Measurements from ENCODE around the gene LGALS12.
"Not testable (repeated sequence)": the region's sequence is repeated elsewhere in the genome, so short reads cannot be mapped to it uniquely, and the experiment has no call there.

Gene LGALS12

GRCh38 chr11:63534895-63535461 is 29.1 kb downstream of the LGALS12 start:
- no peak for DNase-seq

- DNase-seq: no peak
Measured at GRCh38 chr11:63535734-63536133, 29.9 kb downstream of the LGALS12 start.

GRCh38 chr11:63536669-63537292 is 30.9 kb downstream of the LGALS12 start, which contains the start of gene PLAAT4:
Gene PLAAT4 (plus strand): TSS chr11:63536808. CDS start chr11:63536869, 61 bp downstream.
- DNase-seq: peak; percentile 43

- peak; percentile 69 for DNase-seq
Measured at GRCh38 chr11:63537293-63538101, 31.6 kb downstream of the LGALS12 start.

- DNase-seq: not testable (repeated sequence)
Measured at GRCh38 chr11:63542506-63542905, 36.6 kb downstream of the LGALS12 start.

GRCh38 chr11:63543711-63544110 is 37.8 kb downstream of the LGALS12 start:
- DNase-seq: no peak

- no peak for DNase-seq
Measured at GRCh38 chr11:63547061-63547460, 41.2 kb downstream of the LGALS12 start.

- no peak for DNase-seq
Measured at GRCh38 chr11:63548178-63548577, 42.3 kb downstream of the LGALS12 start.

GRCh38 chr11:63549411-63549810 is 43.5 kb downstream of the LGALS12 start:
- DNase-seq: no peak

- DNase-seq: not testable (repeated sequence)
Measured at GRCh38 chr11:63550156-63550700, 44.3 kb downstream of the LGALS12 start.

GRCh38 chr11:63551091-63551888 is 45.4 kb downstream of the LGALS12 start:
- DNase-seq: no peak

- no peak for DNase-seq
Measured at GRCh38 chr11:63551889-63552266, 46.0 kb downstream of the LGALS12 start.

GRCh38 chr11:63552921-63553320 is 47.0 kb downstream of the LGALS12 start:
- DNase-seq: no peak

GRCh38 chr11:63553759-63554158 is 47.9 kb downstream of the LGALS12 start:
- peak; percentile 60 for DNase-seq

- no peak for DNase-seq
Measured at GRCh38 chr11:63554877-63555223, 49.0 kb downstream of the LGALS12 start.

- DNase-seq: no peak
Measured at GRCh38 chr11:63556404-63557013, 50.6 kb downstream of the LGALS12 start.

GRCh38 chr11:63557570-63557969 is 51.7 kb downstream of the LGALS12 start:
- DNase-seq: no peak

- no peak for DNase-seq
Measured at GRCh38 chr11:63558459-63559157, 52.7 kb downstream of the LGALS12 start.

- DNase-seq: no peak
Measured at GRCh38 chr11:63560506-63561180, 54.8 kb downstream of the LGALS12 start.

GRCh38 chr11:63563201-63564055 is 57.5 kb downstream of the LGALS12 start, which contains the start of gene PLAAT2:
Gene PLAAT2 (minus strand): TSS chr11:63563379. CDS start chr11:63563324, 55 bp downstream.
- DNase-seq: no peak

Data from fibroblast of upper back skin (primary cell).